Activated CD4-positive, alpha-beta T cell treated with anti-CD3 and anti-CD28 coated beads for 36 hours (primary cell): ENCODE data around the gene NPRL2. TPM values are rescaled to one million over a fixed set of nuclear protein-coding genes. Genes with fewer than 3 reads are reported as not detected.
A peak's percentile ranks its signal among the peaks of the same experiment; 100 is the strongest.

Experiments used
- ATAC-seq: fragments of 200-7000 bp; cut with Tn5 transposase; one replicate; pipeline ENCODE4 v1.10.0; 2021; ENCODE audit warnings: mild to moderate bottlenecking, moderate library complexity
- CTCF ChIA-PET: fragments of 350-600 bp; sonication (Branson Sonifier 250); formaldehyde crosslinking; loops from one replicate; lab custom pipeline; 2021; ENCODE audit warnings: antibody characterized with exemption; lab: Charles Lee
- POLR2A ChIA-PET: fragments of 350-600 bp; sonication (Branson Sonifier 250); formaldehyde crosslinking; loops from one replicate; lab custom pipeline; 2021; ENCODE audit warnings: antibody characterized with exemption, inconsistent platforms; lab: Charles Lee
- DNase-seq: peaks from one replicate; pipeline ENCODE4 v3.0.0-alpha.2; 2020
- H3K27ac Mint-ChIP-seq: one replicate; pipeline ENCODE4 v1.8.0; 2021; ENCODE audit warnings: mixed read lengths
- H3K27me3 Mint-ChIP-seq: one replicate; pipeline ENCODE4 v1.8.0; 2021; ENCODE audit warnings: mixed read lengths
- H3K36me3 Mint-ChIP-seq: one replicate; pipeline ENCODE4 v1.8.0; 2021; ENCODE audit warnings: low read depth, mixed read lengths
- H3K4me1 Mint-ChIP-seq: one replicate; pipeline ENCODE4 v1.8.0; 2021; ENCODE audit warnings: mixed read lengths
- H3K4me3 Mint-ChIP-seq: one replicate; pipeline ENCODE4 v1.8.0; 2021; ENCODE audit warnings: mild to moderate bottlenecking, moderate library complexity, mixed read lengths
- H3K9me3 Mint-ChIP-seq: one replicate; pipeline ENCODE4 v1.8.0; 2021; ENCODE audit warnings: low read depth, mixed read lengths
- intact Hi-C, 2 experiments: fragments of 100-400 bp; cut with DNase I in 1 of 2; cut with micrococcal nuclease in 1 of 2; formaldehyde crosslinking; loops; one replicate each; pipeline versions ENCODE4 v1.14.2 to v1.15.1; 2022 to 2024; cut with DNase I, micrococcal nuclease
- total RNA-seq, 2 experiments: library from RNA; stranded (reverse); gene quantifications; one replicate each; pipeline ENCODE4 v1.2.3, GENCODE V29; 2021

NPRL2 gene
- total RNA-seq, 2 experiments from 2014 or later: 42.5 to 43.0 TPM

- no peak for DNase-seq
- H3K36me3 Mint-ChIP-seq: peaks cover 28% of the 10 kb centered on the region
- CTCF ChIA-PET: interaction anchor here (1.1 to 3.6 kb wide), 7 partner anchors 8 to 92 kb away, joined by 4 to 18 read pairs (median 4); partner anchors contain the start of genes HYAL3, NAA80 and ZMYND10
These were observed 23.4 kb downstream of the NPRL2 start for GRCh38 chr3:50327129-50327528.

GRCh38 chr3:50326182-50326541, 24.4 kb downstream of the NPRL2 start:
- DNase-seq (no peak), ATAC-seq (no peak)
- Mint-ChIP-seq H3K9me3 (no peaks in the 10 kb centered on the region), H3K4me1 (peaks cover 22% of the 10 kb centered on the region), H3K27me3 (no peaks in the 10 kb centered on the region), H3K4me3 (no peak overlapping the region), H3K27ac (no peak overlapping the region), H3K36me3 (peaks cover 20% of the 10 kb centered on the region)
- intact Hi-C loops: loop anchor here in 1 of 2 experiments (5.0 to 10.0 kb wide), 2 partner anchors 51 to 89 kb away; partner anchors contain the start of genes GNAI2 and LSMEM2
- CTCF ChIA-PET: interaction anchor here (0.6 to 3.6 kb wide), 4 partner anchors 10 to 1152 kb away, joined by 3 to 16 read pairs (median 4); partner anchors contain the start of genes HYAL3, NAA80 and ZMYND10
- POLR2A ChIA-PET: no interaction called here

More at GRCh38 chr3:50327129-50327528, 23.4 kb downstream of the NPRL2 start:
- peak overlapping the region; percentile 83 for H3K4me3 Mint-ChIP-seq
- no peaks in the 10 kb centered on the region for H3K9me3 Mint-ChIP-seq
- peaks cover 22% of the 10 kb centered on the region for H3K4me1 Mint-ChIP-seq
- no peak for ATAC-seq
- H3K27ac Mint-ChIP-seq: peak overlapping the region; percentile 19
- intact Hi-C loops: loop anchor here in 1 of 2 experiments (5.0 to 10.0 kb wide), 2 partner anchors 52 to 90 kb away; partner anchors contain the start of genes GNAI2 and LSMEM2
- no peaks in the 10 kb centered on the region for H3K27me3 Mint-ChIP-seq
- POLR2A ChIA-PET: interaction anchor here (1.6 kb wide), 1 partner anchor 10 kb away, joined by 18 read pairs; no protein-coding TSS in a partner anchor

DNA sequence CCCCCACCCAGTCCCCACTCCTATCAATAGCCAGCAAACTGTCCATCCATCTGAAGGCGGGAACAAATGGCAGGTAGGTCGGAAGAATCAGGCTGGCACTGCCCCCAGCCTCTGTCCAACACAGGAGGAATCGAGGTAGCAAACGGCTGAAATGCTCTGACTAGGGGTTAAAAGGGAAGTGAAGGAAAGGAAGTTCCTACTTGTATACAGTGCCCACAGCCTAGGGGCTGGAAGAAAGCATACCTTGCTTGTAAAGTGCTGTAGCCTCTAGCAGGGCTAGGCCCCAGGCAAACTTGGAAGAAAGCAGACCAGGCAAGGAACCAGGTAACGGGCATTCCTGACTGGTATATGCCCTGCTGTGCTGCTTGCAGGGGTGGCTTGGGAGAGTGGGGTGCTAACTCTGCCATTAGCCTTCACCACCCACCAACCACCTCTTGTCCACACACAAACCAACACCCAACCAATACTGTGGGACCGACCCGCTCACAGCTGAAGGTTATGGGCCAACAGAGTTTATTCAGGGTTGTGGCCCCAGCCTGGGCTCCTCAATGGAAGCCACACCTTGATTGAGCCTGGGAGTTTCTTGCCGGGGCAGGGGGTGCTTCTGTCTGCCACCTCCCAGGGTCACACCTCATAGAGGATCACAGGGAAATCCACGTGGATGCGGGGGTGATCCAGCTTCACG, 24.9 kb downstream of the NPRL2 start:
- Mint-ChIP-seq H3K36me3 (peaks cover 15% of the 10 kb centered on the region), H3K9me3 (no peaks in the 10 kb centered on the region), H3K27ac (no peak overlapping the region), H3K4me1 (peaks cover 23% of the 10 kb centered on the region), H3K27me3 (no peaks in the 10 kb centered on the region), H3K4me3 (no peak overlapping the region)
- no peak for DNase-seq
- no peak for ATAC-seq
- ChIA-PET POLR2A (no interaction called here), CTCF (interaction anchor here (0.6 to 3.6 kb wide), 7 partner anchors 11 to 90 kb away, joined by 4 to 27 read pairs (median 5); partner anchors contain the start of genes GNAI2, HYAL3, NAA80 and ZMYND10)
- intact Hi-C loops: loop anchor here in 1 of 2 experiments (5.0 to 10.0 kb wide), 2 partner anchors 51 to 88 kb away; partner anchors contain the start of genes GNAI2 and LSMEM2

GRCh38 chr3:50325113-50325480, 25.5 kb downstream of the NPRL2 start:
- no peaks in the 10 kb centered on the region for H3K9me3 Mint-ChIP-seq
- H3K4me3 Mint-ChIP-seq: no peak overlapping the region
- intact Hi-C loops: loop anchor here in 1 of 2 experiments (5.0 to 10.0 kb wide), 2 partner anchors 50 to 88 kb away; partner anchors contain the start of genes GNAI2 and LSMEM2
- DNase-seq (no peak), ATAC-seq (no peak)
- ChIA-PET CTCF (interaction anchor here (0.6 to 3.4 kb wide), 9 partner anchors 9 to 614 kb away, joined by 3 to 27 read pairs (median 7); partner anchors contain the start of genes CYB561D2, GNAI2, HYAL3 and NAA80), POLR2A (no interaction called here)
- H3K27me3 Mint-ChIP-seq: no peaks in the 10 kb centered on the region
- H3K27ac Mint-ChIP-seq: no peak overlapping the region
- H3K4me1 Mint-ChIP-seq: peaks cover 28% of the 10 kb centered on the region
- peaks cover 9% of the 10 kb centered on the region for H3K36me3 Mint-ChIP-seq

GRCh38 chr3:50324351-50325112, 26.0 kb downstream of the NPRL2 start:
- Mint-ChIP-seq H3K36me3 (peaks cover 6% of the 10 kb centered on the region), H3K4me1 (peaks cover 32% of the 10 kb centered on the region), H3K4me3 (no peak overlapping the region), H3K27ac (no peak overlapping the region), H3K9me3 (no peaks in the 10 kb centered on the region), H3K27me3 (no peaks in the 10 kb centered on the region)
- ATAC-seq (peak; percentile 32), DNase-seq (peak; percentile 79)
- POLR2A ChIA-PET: interaction anchor here (1.0 kb wide), 1 partner anchor 13 kb away, joined by 3 read pairs; no protein-coding TSS in a partner anchor
- intact Hi-C loops: loop anchor here (1.0 to 10.0 kb wide), 3 partner anchors 50 to 87 kb away; partner anchors contain the start of genes GNAI2 (in 1 of the 2) and LSMEM2 (in 1 of the 2)
- CTCF ChIA-PET: interaction anchor here (0.5 to 3.4 kb wide), 18 partner anchors 10 to 783 kb away, joined by 3 to 27 read pairs (median 4); partner anchors contain the start of genes CYB561D2, GNAI2, HYAL3 and NAA80

DNA sequence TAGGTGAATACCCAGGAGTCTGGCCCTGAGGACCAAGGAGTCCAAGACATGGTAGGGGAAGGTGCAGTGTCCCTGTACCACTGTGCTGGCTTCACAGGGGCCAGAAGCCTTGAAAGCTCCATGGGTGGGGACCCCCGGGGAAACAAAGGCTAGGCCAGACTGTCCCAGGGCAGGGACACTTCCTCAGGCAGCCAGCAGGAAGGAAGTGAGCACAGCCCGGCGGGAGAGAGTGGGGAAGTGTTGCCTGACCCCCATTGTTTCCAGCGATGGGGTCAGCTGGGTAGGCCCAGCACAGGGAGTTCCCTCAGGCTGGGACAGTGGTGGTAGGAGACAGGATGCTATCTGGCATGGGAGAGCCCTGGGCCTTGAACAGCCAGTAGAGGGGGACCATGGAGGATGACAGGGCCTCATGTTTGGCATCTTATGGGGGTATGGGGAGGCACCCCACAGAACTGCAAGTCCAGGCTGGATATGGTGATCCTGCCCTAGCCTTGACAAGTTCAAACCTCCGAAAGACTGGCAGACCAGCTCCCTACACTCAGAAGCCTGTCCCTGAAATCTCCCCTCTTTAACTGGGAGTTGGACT, 26.9 kb downstream of the NPRL2 start:
- ChIA-PET POLR2A (interaction anchor here (1.0 kb wide), 1 partner anchor 13 kb away, joined by 3 read pairs; no protein-coding TSS in a partner anchor), CTCF (interaction anchor here (0.5 to 3.4 kb wide), 16 partner anchors 11 to 1831 kb away, joined by 3 to 27 read pairs (median 4); partner anchors contain the start of genes CYB561D2, HYAL3, IFRD2 and NAA80)
- Mint-ChIP-seq H3K36me3 (peaks cover 3% of the 10 kb centered on the region), H3K27me3 (no peaks in the 10 kb centered on the region), H3K4me3 (no peak overlapping the region), H3K9me3 (no peaks in the 10 kb centered on the region), H3K27ac (peak overlapping the region; percentile 6), H3K4me1 (peaks cover 38% of the 10 kb centered on the region)
- DNase-seq: no peak
- no peak for ATAC-seq
- intact Hi-C loops: loop anchor here (1.0 to 10.0 kb wide), 2 partner anchors 49 kb away; partner anchors contain the start of gene LSMEM2 (in 1 of the 2)

- intact Hi-C loops: loop anchor here in 1 of 2 experiments (10.0 kb wide), 1 partner anchor 48 kb away; the partner anchor contains the start of gene LSMEM2
- ATAC-seq: no peak
- no peaks in the 10 kb centered on the region for H3K9me3 Mint-ChIP-seq
- no peaks in the 10 kb centered on the region for H3K36me3 Mint-ChIP-seq
- POLR2A ChIA-PET: interaction anchor here (1.0 kb wide), 1 partner anchor 24 kb away, joined by 3 read pairs; the partner anchor contains the start of genes HYAL3 and NAA80
- peaks cover 37% of the 10 kb centered on the region for H3K4me1 Mint-ChIP-seq
- peak overlapping the region; percentile 42 for H3K27ac Mint-ChIP-seq
- no peaks in the 10 kb centered on the region for H3K27me3 Mint-ChIP-seq
- CTCF ChIA-PET: interaction anchor here (0.6 to 3.4 kb wide), 6 partner anchors 9 to 1832 kb away, joined by 3 to 27 read pairs (median 4); partner anchors contain the start of genes IFRD2 and RASSF1
- peak overlapping the region; percentile 12 for H3K4me3 Mint-ChIP-seq
- no peak for DNase-seq
These were observed 27.4 kb downstream of the NPRL2 start for GRCh38 chr3:50323092-50323600.

DNA sequence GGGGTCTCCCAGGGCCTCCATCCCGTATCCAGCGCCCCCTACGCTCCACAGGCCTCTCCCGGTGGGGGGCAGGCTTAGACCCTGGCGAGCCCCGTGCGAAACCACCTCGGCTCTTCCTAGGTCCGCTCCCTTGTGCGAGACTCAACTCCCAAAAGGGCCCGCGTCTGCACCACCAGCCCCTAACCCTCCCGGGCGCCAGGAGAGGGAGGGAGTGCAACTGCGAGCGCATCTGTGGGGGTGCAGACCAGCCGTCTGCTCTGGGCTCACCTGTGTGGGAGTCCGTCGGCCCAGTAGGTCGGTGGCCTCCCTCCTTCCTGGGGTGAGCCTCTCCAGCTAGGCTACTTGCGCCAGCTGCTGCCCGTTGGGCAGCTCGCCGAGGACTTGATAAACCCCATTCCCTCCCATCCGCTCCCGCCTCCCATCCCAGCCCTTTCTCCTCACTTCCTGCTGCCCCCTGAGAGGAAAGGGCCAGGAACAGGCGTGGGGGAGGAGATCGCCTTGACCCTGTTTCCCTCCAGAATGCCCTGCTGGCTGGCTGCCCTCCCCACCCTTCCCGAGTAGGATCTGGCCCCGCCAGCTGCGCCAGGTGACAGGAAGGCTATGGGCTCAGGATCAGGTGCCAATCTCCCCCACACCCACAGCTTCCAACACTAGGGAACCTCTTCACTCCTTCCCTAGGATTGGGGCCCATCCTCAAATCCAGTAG, 28.0 kb downstream of the NPRL2 start, which contains the start of gene HYAL2:
HYAL2 (minus strand) TSS at position 360 of the 706 bp plus-strand sequence. CDS start 2,256 bp downstream, outside the sequence.
- peak within 1 kb of the TSS; percentile 85 for H3K27ac Mint-ChIP-seq
- no peaks in the 10 kb centered on the region for H3K27me3 Mint-ChIP-seq
- peaks cover 36% of the 10 kb centered on the region for H3K4me1 Mint-ChIP-seq
- DNase-seq: no peak
- no peak for ATAC-seq
- CTCF ChIA-PET: interaction anchor here (0.7 to 3.4 kb wide), 4 partner anchors 9 to 59 kb away, joined by 3 to 27 read pairs (median 6); partner anchors contain the start of gene IFRD2
- peak within 1 kb of the TSS; percentile 70 for H3K4me3 Mint-ChIP-seq
- intact Hi-C loops: loop anchor here in 1 of 2 experiments (10.0 kb wide), 1 partner anchor 48 kb away; the partner anchor contains the start of gene LSMEM2
- H3K36me3 Mint-ChIP-seq: no peaks in the 10 kb centered on the region
- POLR2A ChIA-PET: interaction anchor here (1.0 kb wide), 1 partner anchor 23 kb away, joined by 3 read pairs; the partner anchor contains the start of genes HYAL3 and NAA80
- no peaks in the 10 kb centered on the region for H3K9me3 Mint-ChIP-seq

DNA sequence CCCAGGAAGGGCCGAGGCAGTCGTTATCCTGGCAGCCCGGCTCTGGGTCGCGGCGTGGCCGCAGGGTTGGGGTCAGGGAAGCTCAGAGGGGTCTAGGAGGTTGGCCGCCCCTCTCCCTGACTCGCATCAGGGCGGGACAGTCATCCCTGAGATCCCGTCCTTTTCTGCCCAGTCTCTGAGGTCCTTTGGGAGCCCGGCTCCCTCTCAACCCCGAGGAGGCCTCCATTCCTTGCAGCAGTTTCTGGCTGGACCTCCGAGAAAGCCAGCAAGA, 28.5 kb downstream of the NPRL2 start:
- intact Hi-C loops: loop anchor here in 1 of 2 experiments (10.0 kb wide), 1 partner anchor 47 kb away; the partner anchor contains the start of gene LSMEM2
- Mint-ChIP-seq H3K36me3 (no peaks in the 10 kb centered on the region), H3K27me3 (no peaks in the 10 kb centered on the region), H3K27ac (no peak overlapping the region), H3K9me3 (no peaks in the 10 kb centered on the region), H3K4me3 (peak overlapping the region; percentile 70), H3K4me1 (peaks cover 37% of the 10 kb centered on the region)
- POLR2A ChIA-PET: interaction anchor here (1.0 to 1.8 kb wide), 2 partner anchors 15 to 23 kb away, joined by 3 to 4 read pairs; partner anchors contain the start of genes HYAL3 and NAA80
- ATAC-seq: no peak
- DNase-seq: no peak
- CTCF ChIA-PET: interaction anchor here (2.0 to 3.4 kb wide), 2 partner anchors 10 to 15 kb away, joined by 6 to 27 read pairs; no protein-coding TSS in a partner anchor
